H9 (cell line): Measurements from ENCODE around the gene SS18L1. TPM values are rescaled to one million over a fixed set of nuclear protein-coding genes. Genes with fewer than 3 reads are reported as not detected.

ENCODE experiments used
- DNase-seq: peaks from one replicate; pipeline ENCODE4 v3.0.0-alpha.2; 2017
- H2AFZ ChIP-seq: one replicate; pipeline ENCODE4 v1.6.1; 2013; ENCODE audit warnings: mild to moderate bottlenecking, low read length, control low read depth, moderate library complexity
- H2AK5ac ChIP-seq: 2 replicates; pipeline ENCODE4 v1.6.1; 2013; ENCODE audit warnings: low read length, control low read depth, mixed read lengths; ENCODE audit not compliant: insufficient read length
- H2BK120ac ChIP-seq: one replicate; pipeline ENCODE4 v1.6.1; 2013; ENCODE audit warnings: low read depth, mild to moderate bottlenecking, low read length, control low read depth, inconsistent platforms; ENCODE audit not compliant: poor library complexity, severe bottlenecking
- H2BK12ac ChIP-seq: 2 replicates; pipeline ENCODE4 v1.6.1; 2013; ENCODE audit warnings: low read length, control low read depth, mixed read lengths, low read depth; ENCODE audit not compliant: insufficient read length
- H2BK15ac ChIP-seq: 2 replicates; pipeline ENCODE4 v1.6.1; 2013; ENCODE audit warnings: low read depth, low read length, control low read depth
- H2BK20ac ChIP-seq: one replicate; pipeline ENCODE4 v1.6.1; 2013; ENCODE audit warnings: low read depth, mild to moderate bottlenecking, low read length, control low read depth, inconsistent platforms; ENCODE audit not compliant: poor library complexity, severe bottlenecking
- H2BK5ac ChIP-seq: 2 replicates; pipeline ENCODE4 v1.6.1; 2013; ENCODE audit warnings: low read length, control low read depth, mixed read lengths; ENCODE audit not compliant: insufficient read length
- H3K14ac ChIP-seq: 2 replicates; pipeline ENCODE4 v1.6.1; 2013; ENCODE audit warnings: low read length, control low read depth; ENCODE audit not compliant: insufficient read depth
- H3K18ac ChIP-seq: 2 replicates; pipeline ENCODE4 v1.6.1; 2013; ENCODE audit warnings: low read depth, mild to moderate bottlenecking, mixed read lengths, low read length, control low read depth; ENCODE audit not compliant: insufficient read length
- H3K23ac ChIP-seq: 2 replicates; pipeline ENCODE4 v1.6.1; 2013; ENCODE audit warnings: low read length, control low read depth, mixed read lengths, low read depth; ENCODE audit not compliant: insufficient read length
- H3K23me2 ChIP-seq: 2 replicates; pipeline ENCODE4 v1.6.1; 2013; ENCODE audit warnings: low read depth, mild to moderate bottlenecking, mixed read lengths, low read length, control low read depth; ENCODE audit not compliant: insufficient read length, poor library complexity, severe bottlenecking
- H3K27ac ChIP-seq: 2 replicates; pipeline ENCODE4 v1.5.1; 2013; ENCODE audit warnings: low read length, control low read depth, mixed read lengths, low read depth; ENCODE audit not compliant: insufficient read length
- H3K27me3 ChIP-seq: 2 replicates; pipeline ENCODE4 v1.6.1; 2013; ENCODE audit warnings: low read length, control low read depth, inconsistent platforms; ENCODE audit not compliant: insufficient read depth
- H3K4ac ChIP-seq: 2 replicates; pipeline ENCODE4 v1.6.1; 2013; ENCODE audit warnings: low read depth, mild to moderate bottlenecking, control low read depth, inconsistent platforms, low read length, moderate library complexity
- H3K4me1 ChIP-seq: 2 replicates; pipeline ENCODE4 v1.6.1; 2013; ENCODE audit warnings: low read length, control low read depth, inconsistent platforms; ENCODE audit not compliant: insufficient read depth
- H3K4me2 ChIP-seq: 2 replicates; pipeline ENCODE4 v1.6.1; 2013; ENCODE audit warnings: low read length, control low read depth, mixed read lengths; ENCODE audit not compliant: insufficient read length, insufficient read depth
- H3K56ac ChIP-seq: 2 replicates; pipeline ENCODE4 v1.6.1; 2013; ENCODE audit warnings: low read depth, mild to moderate bottlenecking, mixed read lengths, low read length, control low read depth; ENCODE audit not compliant: insufficient read length
- H3K79me1 ChIP-seq: 2 replicates; pipeline ENCODE4 v1.6.1; 2013; ENCODE audit warnings: low read depth, mild to moderate bottlenecking, moderate library complexity, low read length, control low read depth, inconsistent platforms; ENCODE audit not compliant: insufficient read depth, poor library complexity, severe bottlenecking
- H3K79me2 ChIP-seq: 2 replicates; pipeline ENCODE4 v1.6.1; 2013; ENCODE audit warnings: low read length, control low read depth, inconsistent platforms; ENCODE audit not compliant: insufficient read depth
- H3K9ac ChIP-seq: 2 replicates; pipeline ENCODE4 v1.6.1; 2013; ENCODE audit warnings: low read length, control low read depth, mixed read lengths; ENCODE audit not compliant: insufficient read length; ENCODE audit errors: extremely low read depth
- H3K9me3 ChIP-seq: one replicate; pipeline ENCODE4 v1.6.1; 2013; ENCODE audit warnings: low read depth, low read length, inconsistent platforms; ENCODE audit not compliant: control insufficient read depth
- H3T11ph ChIP-seq: one replicate; pipeline ENCODE4 v1.6.1; 2013; ENCODE audit warnings: mild to moderate bottlenecking, low read length, control low read depth, inconsistent platforms
- H4K20me1 ChIP-seq: one replicate; pipeline ENCODE4 v1.6.1; 2013; ENCODE audit not compliant: control insufficient read depth, insufficient read length, insufficient read depth
- H4K5ac ChIP-seq: 2 replicates; pipeline ENCODE4 v1.6.1; 2013; ENCODE audit warnings: low read depth, mild to moderate bottlenecking, mixed read lengths, low read length, control low read depth; ENCODE audit not compliant: insufficient read length
- H4K8ac ChIP-seq: replicated peaks from 2 replicates; pipeline ENCODE4 v1.6.1; 2013; ENCODE audit warnings: low read length, control low read depth, mixed read lengths, low read depth; ENCODE audit not compliant: insufficient read length
- H4K91ac ChIP-seq: 2 replicates; pipeline ENCODE4 v1.6.1; 2013; ENCODE audit warnings: low read depth, mild to moderate bottlenecking, moderate library complexity, mixed read lengths, low read length, control low read depth; ENCODE audit not compliant: insufficient read length
- H3K27ac Mint-ChIP-seq, 3 experiments: 2 replicates in 2 of 3; 3 replicates in 1 of 3; pipeline ENCODE4 v1.8.0; 2020 to 2021; ENCODE audit warnings: mixed read lengths in 3 of 3, mild to moderate bottlenecking in 1 of 3, moderate library complexity in 1 of 3
- H3K27me3 Mint-ChIP-seq: 2 replicates; pipeline ENCODE4 v1.8.0; 2021; ENCODE audit warnings: low read depth, mild to moderate bottlenecking, moderate library complexity, mixed read lengths
- H3K36me3 Mint-ChIP-seq, 3 experiments: 2 replicates in 2 of 3; 3 replicates in 1 of 3; pipeline ENCODE4 v1.8.0; 2020 to 2021; ENCODE audit warnings: low read depth in 3 of 3, mixed read lengths in 3 of 3; ENCODE audit not compliant: insufficient read depth in 1 of 3
- H3K4me1 Mint-ChIP-seq, 2 experiments: 2 replicates each; pipeline ENCODE4 v1.8.0; 2020; ENCODE audit warnings: mixed read lengths in 2 of 2
- H3K4me3 Mint-ChIP-seq, 2 experiments: 2 replicates in 1 of 2; 3 replicates in 1 of 2; pipeline ENCODE4 v1.8.0; 2020 to 2021; ENCODE audit warnings: mild to moderate bottlenecking in 2 of 2, mixed read lengths in 2 of 2, moderate library complexity in 1 of 2
- H3K9me3 Mint-ChIP-seq, 2 experiments: 2 replicates in 1 of 2; 3 replicates in 1 of 2; pipeline ENCODE4 v1.8.0; 2020; ENCODE audit warnings: mild to moderate bottlenecking in 2 of 2, mixed read lengths in 2 of 2, moderate library complexity in 1 of 2
- CTCF ChIP-seq: fragments of 200-600 bp; sonication (generic); conservative IDR thresholded peaks from 3 replicates; pipeline ENCODE4 v1.8.0; 2021; ENCODE audit warnings: antibody characterized with exemption, mild to moderate bottlenecking
- WGBS: extraction: QIAGEN DNeasy Blood & Tissue Kit; methylation state at CpG from one replicate; pipeline ENCODE4 v1.1.7; 2013; ENCODE audit warnings: missing lambda C conversion rate, low lambda C conversion rate, mixed read lengths; ENCODE audit not compliant: insufficient read length; ENCODE audit errors: extremely low coverage; 5-methylcytosine and 5-hydroxymethylcytosine counted together
- total RNA-seq: library from RNA; stranded (reverse); gene quantifications from 2 replicates; pipeline ENCODE4 v1.2.1, GENCODE V29; 2021

The SS18L1 gene
- total RNA-seq, 1 experiment from 2014 or later: 22.2 TPM

- Histone ChIP-seq H2BK5ac (no peak overlapping the region), H3K23ac (no peak overlapping the region), H2AK5ac (no peak overlapping the region), H3K4me1 (no peaks in the 10 kb centered on the region), H3K18ac (no peak overlapping the region), H4K91ac (no peak overlapping the region), H2BK15ac (no peak overlapping the region), H3K79me1 (no peaks in the 10 kb centered on the region), H3K14ac (no peak overlapping the region), H4K20me1 (no peaks in the 10 kb centered on the region), H3K4ac (no peak overlapping the region), H2BK120ac (no peak overlapping the region), H4K8ac (no peak overlapping the region), H4K5ac (no peak overlapping the region), H3K23me2 (no peaks in the 10 kb centered on the region), H3T11ph (no peak overlapping the region), H2BK20ac (no peak overlapping the region), H3K9me3 (no peaks in the 10 kb centered on the region), H3K4me2 (no peak overlapping the region), H3K79me2 (no peaks in the 10 kb centered on the region), H2BK12ac (no peak overlapping the region), H3K9ac (no peak overlapping the region), H3K27me3 (no peaks in the 10 kb centered on the region), H3K27ac (no peak overlapping the region), H2AFZ (no peak overlapping the region), H3K56ac (no peak overlapping the region)
- TF ChIP-seq CTCF: no peak
- Mint-ChIP-seq H3K4me3 (no peak overlapping the region), H3K36me3 (peaks cover 18 to 48% (median 44%) of the 10 kb centered on the region in 3 experiments; a peak in 6 of 7 replicates), H3K9me3 (no peaks in the 10 kb centered on the region; a peak in 1 of 5 replicates), H3K4me1 (no peaks in the 10 kb centered on the region), H3K27ac (no peak overlapping the region; a peak in 1 of 7 replicates), H3K27me3 (no peaks in the 10 kb centered on the region; the same call in 1 of the 2 replicates)
- no peak for DNase-seq
- WGBS: no CpG with 5 or more reads among the region's 4 CpGs
Measured at GRCh38 chr20:62168061-62168460, 24.5 kb downstream of the SS18L1 start.
